A549 (cell line): ENCODE data around the gene TMEM213. TPM values are rescaled to one million over a fixed set of nuclear protein-coding genes. Genes with fewer than 3 reads are reported as not detected.

ENCODE experiments used
- ATAC-seq, 2 experiments: fragments of 200-7000 bp in 1 of 2; fragments of >200 bp in 1 of 2; cut with Nextera tagmentation in 1 of 2; cut with Tn5 transposase in 1 of 2; 3 replicates each; pipeline versions ENCODE4 v1.8.0 to v1.9.1; 2018 to 2020; ENCODE audit warnings: mild to moderate bottlenecking in 1 of 2, moderate library complexity in 1 of 2
- CTCF ChIA-PET: fragments of 300-600 bp; sonication (Branson Sonifier 250); formaldehyde crosslinking; extraction: SDS; loops from one replicate; lab custom pipeline; 2021; ENCODE audit warnings: antibody characterized with exemption, inconsistent platforms; lab: Yijun Ruan, JAX
- POLR2A ChIA-PET: fragments of 350-600 bp; formaldehyde crosslinking; extraction: SDS; loops from one replicate; lab custom pipeline; 2021; ENCODE audit warnings: antibody characterized with exemption, inconsistent platforms; lab: Yijun Ruan, JAX
- DNase-seq, 2 experiments: peaks; one replicate each; pipeline versions ENCODE4 v3.0.0 to v3.0.0-alpha.2; 2011 to 2016; ENCODE audit warnings: low read depth in 1 of 2, low spot score in 1 of 2
- FAIRE-seq: peaks from 2 replicates; lab custom pipeline; 2011; peaks lifted over from hg19 to GRCh38; lab: Jason Lieb, UNC
- H3K27ac ChIP-seq, 2 experiments: fragments of >200 bp; sonication (Bioruptor Twin); formaldehyde crosslinking; 3 replicates each; pipeline ENCODE4 v1.5.1; 2016 to 2017
- H3K4me1 ChIP-seq: fragments of >200 bp; sonication (Bioruptor Twin); formaldehyde crosslinking; 3 replicates; pipeline ENCODE4 v1.6.1; 2016
- H3K4me2 ChIP-seq: fragments of >200 bp; sonication (Bioruptor Twin); formaldehyde crosslinking; 3 replicates; pipeline ENCODE4 v1.6.1; 2016
- H3K4me3 ChIP-seq: fragments of >200 bp; sonication (Bioruptor Twin); formaldehyde crosslinking; 3 replicates; pipeline ENCODE4 v1.5.1; 2016
- H3K9me3 ChIP-seq: fragments of >200 bp; sonication (Bioruptor Twin); formaldehyde crosslinking; 3 replicates; pipeline ENCODE4 v1.6.1; 2016
- CTCF ChIP-seq: fragments of >200 bp; sonication (Bioruptor Twin); formaldehyde crosslinking; IDR thresholded peaks from 3 replicates; pipeline ENCODE4 v1.5.1; 2016
- EP300 ChIP-seq, 2 experiments: fragments of >200 bp; sonication (Bioruptor Twin); formaldehyde crosslinking; IDR thresholded peaks; 2 replicates in 1 of 2; 3 replicates in 1 of 2; pipeline ENCODE4 v1.6.1; 2016 to 2017
- HMGXB4 ChIP-seq: fragments of 250-450 bp; sonication (Bioruptor Pico); IDR thresholded peaks from 2 replicates; pipeline ENCODE4 v1.5.0; 2021; ENCODE audit warnings: mild to moderate bottlenecking, moderate library complexity, borderline replicate concordance
- HOXA7 ChIP-seq: fragments of 250-450 bp; sonication (Bioruptor Pico); IDR thresholded peaks from 2 replicates; pipeline ENCODE4 v1.5.0; 2020; ENCODE audit warnings: mild to moderate bottlenecking, moderate library complexity
- HOXB5 ChIP-seq: fragments of 250-450 bp; sonication (Bioruptor Pico); IDR thresholded peaks from 2 replicates; pipeline ENCODE4 v1.5.0; 2020; ENCODE audit warnings: mild to moderate bottlenecking, moderate library complexity
- JUN ChIP-seq, 2 experiments: fragments of >200 bp; sonication (Bioruptor Twin); formaldehyde crosslinking; IDR thresholded peaks; 2 replicates in 1 of 2; 3 replicates in 1 of 2; pipeline ENCODE4 v1.6.1; 2016 to 2017
- KDM5A ChIP-seq: fragments of 200-600 bp; sonication (generic); IDR thresholded peaks from 2 replicates; pipeline ENCODE4 v1.6.1; 2016; ENCODE audit warnings: antibody characterized with exemption, mild to moderate bottlenecking
- MAZ ChIP-seq: fragments of 150-350 bp; IDR thresholded peaks from 2 replicates; pipeline ENCODE4 v1.6.1; 2014; ENCODE audit warnings: antibody characterized with exemption, low read depth, low read length, borderline replicate concordance
- MYC ChIP-seq: IDR thresholded peaks from 2 replicates; pipeline ENCODE4 v1.6.1; 2012; ENCODE audit warnings: mild to moderate bottlenecking, inconsistent platforms, low read length, improper control_type of control experiment, borderline replicate concordance
- NR3C1 ChIP-seq: fragments of >200 bp; sonication (Bioruptor Twin); formaldehyde crosslinking; IDR thresholded peaks from 3 replicates; pipeline ENCODE4 v1.6.1; 2017
- POLR2AphosphoS2 ChIP-seq: conservative IDR thresholded peaks from 2 replicates; pipeline ENCODE4 v1.6.1; 2012; ENCODE audit warnings: low read length, improper control_type of control experiment, inconsistent platforms
- RARB ChIP-seq: fragments of 250-450 bp; sonication (Bioruptor Pico); IDR thresholded peaks from 2 replicates; pipeline ENCODE4 v1.8.0; 2021; ENCODE audit warnings: mild to moderate bottlenecking, moderate library complexity
- RCOR1 ChIP-seq: fragments of 150-350 bp; IDR thresholded peaks from 2 replicates; pipeline ENCODE4 v1.6.1; 2014; ENCODE audit warnings: antibody characterized with exemption, low read length, low read depth
- RFX5 ChIP-seq: fragments of 450-650 bp; IDR thresholded peaks from 2 replicates; pipeline ENCODE4 v1.7.1; 2014; ENCODE audit warnings: antibody characterized with exemption, mild to moderate bottlenecking, moderate library complexity
- SMC3 ChIP-seq: fragments of >200 bp; sonication (Bioruptor Twin); formaldehyde crosslinking; IDR thresholded peaks from 3 replicates; pipeline ENCODE4 v1.6.1; 2018; ENCODE audit warnings: inconsistent platforms
- ZFP36 ChIP-seq: fragments of 450-650 bp; IDR thresholded peaks from 2 replicates; pipeline ENCODE4 v1.6.1; 2014; ENCODE audit warnings: borderline replicate concordance; ENCODE audit not compliant: partially characterized antibody
- whole genome bisulfite sequencing: methylation state at CpG from one replicate; pipeline ENCODE4 v1.1.6; 2017; ENCODE audit errors: missing lambda C conversion rate; 5-methylcytosine and 5-hydroxymethylcytosine counted together
- polyA plus RNA-seq, 4 experiments: library from polyadenylated mRNA; depleted of rRNA in 3 of 4; stranded (reverse); fragments of >200 nt; fragmentation: RNase III in 1 of 4; extraction: RNeasy Plus Mini Kit Qiagen cat#74134 plus additional on column Dnase treatment in 1 of 4; gene quantifications; 2 replicates in 3 of 4; 3 replicates in 1 of 4; pipeline ENCODE4 v1.2.3, GENCODE V29; 2011 to 2017
- TF ChIP-seq, protein P1 (sequence below): IDR thresholded peaks from 2 replicates; pipeline ENCODE4 v1.6.1; 2012; ENCODE audit warnings: low read depth, borderline replicate concordance
- TF ChIP-seq, protein P2 (sequence below): IDR thresholded peaks from 2 replicates; pipeline ENCODE4 v1.6.1; 2012
- TF ChIP-seq, protein P3 (sequence below): fragments of 150-350 bp; IDR thresholded peaks from 2 replicates; pipeline ENCODE4 v1.6.1; 2014; ENCODE audit warnings: low read depth, mild to moderate bottlenecking, low read length
- TF ChIP-seq, protein P4 (sequence below): fragments of >200 bp; sonication (Bioruptor Twin); formaldehyde crosslinking; IDR thresholded peaks from 2 replicates; pipeline ENCODE4 v1.6.1; 2016

TMEM213 gene
- polyA plus RNA-seq, 2 of the 4 experiments (the other 2 are of a cell fraction) = not detected

- no peak overlapping the region for H3K4me2 ChIP-seq
- FAIRE-seq = no peak
- TF ChIP-seq NR3C1 = no peak
- TF ChIP-seq ZFP36 = no peak
- ChIA-PET POLR2A (no interaction called here), CTCF (interaction anchor here (1.8 kb wide), 1 partner anchor 15 kb away, joined by 4 read pairs; no protein-coding TSS in a partner anchor)
- H3K4me1 ChIP-seq = peaks cover 4% of the 10 kb centered on the region; the same call in 1 of the 3 replicates
- 91% methylated on average over 5 of the region's 5 CpGs for WGBS
- no peak for DNase-seq
- no peaks in the 10 kb centered on the region for H3K9me3 ChIP-seq
- no peak overlapping the region for H3K27ac ChIP-seq
- no peak for ATAC-seq
- no peak overlapping the region for H3K4me3 ChIP-seq
Measured at GRCh38 chr7:138852469-138852868, 54.7 kb downstream of the TMEM213 start.

- Histone ChIP-seq H3K4me3 (no peak overlapping the region), H3K27ac (no peak overlapping the region), H3K9me3 (no peaks in the 10 kb centered on the region), H3K4me1 (peaks cover 2% of the 10 kb centered on the region; the same call in 1 of the 3 replicates), H3K4me2 (no peak overlapping the region)
- ATAC-seq (no peak), FAIRE-seq (no peak), DNase-seq (no peak)
- CTCF ChIA-PET = interaction anchor here (0.6 to 1.8 kb wide), 4 partner anchors 14 to 221 kb away, joined by 3 to 4 read pairs (median 3); no protein-coding TSS in a partner anchor
- POLR2A ChIA-PET = no interaction called here
- WGBS = 92% methylated on average over 3 of the region's 3 CpGs
- TF ChIP-seq MYC (no peak), SMC3 (no peak), RFX5 (no peak)
- TF ChIP-seq, protein P1, sequence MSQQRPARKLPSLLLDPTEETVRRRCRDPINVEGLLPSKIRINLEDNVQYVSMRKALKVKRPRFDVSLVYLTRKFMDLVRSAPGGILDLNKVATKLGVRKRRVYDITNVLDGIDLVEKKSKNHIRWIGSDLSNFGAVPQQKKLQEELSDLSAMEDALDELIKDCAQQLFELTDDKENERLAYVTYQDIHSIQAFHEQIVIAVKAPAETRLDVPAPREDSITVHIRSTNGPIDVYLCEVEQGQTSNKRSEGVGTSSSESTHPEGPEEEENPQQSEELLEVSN = no peak
Measured at GRCh38 chr7:138853448-138853847, 55.7 kb downstream of the TMEM213 start.

DNA sequence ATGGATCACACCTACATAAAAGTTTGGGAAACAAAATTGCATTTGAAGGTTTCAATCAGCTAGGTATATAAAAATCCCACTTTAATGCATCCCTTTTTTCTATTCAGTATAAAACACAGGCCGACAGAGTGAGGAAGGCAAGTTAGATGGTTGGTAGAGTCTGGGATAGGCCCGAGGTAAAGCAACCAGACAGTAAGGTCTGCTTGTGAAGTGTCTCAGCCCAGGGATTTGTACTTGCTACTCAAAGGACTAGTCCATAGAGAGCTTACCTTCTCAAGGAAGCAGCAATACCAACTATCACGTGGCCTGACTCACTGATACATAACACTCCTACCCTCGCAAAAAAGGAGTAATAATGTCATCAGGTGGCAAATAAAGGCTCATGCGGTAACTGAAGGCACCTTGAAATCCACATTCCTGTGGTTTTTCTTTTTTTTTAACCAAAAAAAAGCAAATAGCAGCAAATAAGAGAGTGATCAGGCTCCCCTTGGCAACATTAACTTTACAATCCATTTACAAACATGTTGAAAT, 56.4 kb downstream of the TMEM213 start:
- ChIA-PET CTCF (interaction anchor here (0.8 to 1.1 kb wide), 2 partner anchors 17 to 221 kb away, joined by 3 read pairs; no protein-coding TSS in a partner anchor), POLR2A (no interaction called here)
- H3K4me3 ChIP-seq = no peak overlapping the region
- TF ChIP-seq HOXB5 (CRISPR knock-in tag) (no peak), RCOR1 (no peak), MAZ (no peak), EP300 (IDR thresholded peaks at IDR 0.05) (no peak)
- no peak for DNase-seq
- H3K4me2 ChIP-seq = no peak overlapping the region
- H3K4me1 ChIP-seq = no peaks in the 10 kb centered on the region
- FAIRE-seq = no peak
- ATAC-seq = no peak
- H3K9me3 ChIP-seq = no peaks in the 10 kb centered on the region
- WGBS = 88% methylated on average over 5 of the region's 5 CpGs
- H3K27ac ChIP-seq = no peak overlapping the region

DNA sequence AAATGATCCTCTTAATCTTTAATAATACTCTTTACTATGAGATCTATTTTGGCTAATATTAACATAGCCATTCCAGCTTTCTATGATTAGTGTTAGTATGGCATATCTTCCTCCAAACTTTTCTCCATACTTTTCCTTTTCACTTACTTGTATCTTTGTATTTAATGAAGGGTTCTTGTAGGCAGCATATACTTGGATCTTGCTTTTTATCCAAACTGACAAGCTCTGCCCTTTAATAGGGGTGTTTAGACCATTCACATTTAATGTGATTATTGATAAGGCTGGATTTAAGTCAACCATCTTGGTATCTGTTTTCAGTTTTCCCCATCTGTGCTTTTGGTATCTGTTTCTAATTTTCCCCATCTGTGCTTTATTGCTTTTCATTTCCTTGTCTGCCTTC, 59.9 kb downstream of the TMEM213 start:
- FAIRE-seq (no peak), DNase-seq (no peak), ATAC-seq (no peak)
- H3K9me3 ChIP-seq = no peaks in the 10 kb centered on the region
- no peaks in the 10 kb centered on the region for H3K4me1 ChIP-seq
- CTCF ChIA-PET = interaction anchor here (0.6 to 1.3 kb wide), 4 partner anchors 8 to 494 kb away, joined by 3 to 5 read pairs (median 3); no protein-coding TSS in a partner anchor
- no peak overlapping the region for H3K4me3 ChIP-seq
- TF ChIP-seq RARB (CRISPR knock-in tag) = no peak
- TF ChIP-seq ZFP36 = no peak
- TF ChIP-seq, protein P2, sequence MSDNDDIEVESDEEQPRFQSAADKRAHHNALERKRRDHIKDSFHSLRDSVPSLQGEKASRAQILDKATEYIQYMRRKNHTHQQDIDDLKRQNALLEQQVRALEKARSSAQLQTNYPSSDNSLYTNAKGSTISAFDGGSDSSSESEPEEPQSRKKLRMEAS = no peak
- no peak for TF ChIP-seq HOXA7 (CRISPR knock-in tag)
- TF ChIP-seq KDM5A = no peak
- TF ChIP-seq JUN (IDR thresholded peaks at IDR 0.05) = no peak
- TF ChIP-seq, protein P3, sequence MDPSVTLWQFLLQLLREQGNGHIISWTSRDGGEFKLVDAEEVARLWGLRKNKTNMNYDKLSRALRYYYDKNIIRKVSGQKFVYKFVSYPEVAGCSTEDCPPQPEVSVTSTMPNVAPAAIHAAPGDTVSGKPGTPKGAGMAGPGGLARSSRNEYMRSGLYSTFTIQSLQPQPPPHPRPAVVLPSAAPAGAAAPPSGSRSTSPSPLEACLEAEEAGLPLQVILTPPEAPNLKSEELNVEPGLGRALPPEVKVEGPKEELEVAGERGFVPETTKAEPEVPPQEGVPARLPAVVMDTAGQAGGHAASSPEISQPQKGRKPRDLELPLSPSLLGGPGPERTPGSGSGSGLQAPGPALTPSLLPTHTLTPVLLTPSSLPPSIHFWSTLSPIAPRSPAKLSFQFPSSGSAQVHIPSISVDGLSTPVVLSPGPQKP = no peak
- TF ChIP-seq POLR2AphosphoS2 = no peak
- TF ChIP-seq HMGXB4 = no peak
- TF ChIP-seq, protein P4, sequence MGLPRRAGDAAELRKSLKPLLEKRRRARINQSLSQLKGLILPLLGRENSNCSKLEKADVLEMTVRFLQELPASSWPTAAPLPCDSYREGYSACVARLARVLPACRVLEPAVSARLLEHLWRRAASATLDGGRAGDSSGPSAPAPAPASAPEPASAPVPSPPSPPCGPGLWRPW = no peak
- no peak for TF ChIP-seq CTCF
- no peak overlapping the region for H3K4me2 ChIP-seq
- POLR2A ChIA-PET = no interaction called here
- no peak overlapping the region for H3K27ac ChIP-seq
